Measurements from ENCODE around the gene CHD3.
"Not testable (repeated sequence)": the region's sequence is repeated elsewhere in the genome, so short reads cannot be mapped to it uniquely, and the experiment has no call there.

The CHD3 gene

GRCh38 chr17:7850701-7851437 is 37.7 kb upstream of the CHD3 start:
- no peak for DNase-seq

- peak; percentile 83 for DNase-seq
These were observed 36.9 kb upstream of the CHD3 start for GRCh38 chr17:7851438-7852261.

GRCh38 chr17:7852262-7852670 is 36.3 kb upstream of the CHD3 start:
- no peak for DNase-seq

GRCh38 chr17:7852919-7853690 is 35.5 kb upstream of the CHD3 start:
- no peak for DNase-seq

GRCh38 chr17:7853691-7854038 is 34.9 kb upstream of the CHD3 start:
- DNase-seq, result no peak

- no peak for DNase-seq
These were observed 34.4 kb upstream of the CHD3 start for GRCh38 chr17:7854078-7854777.

GRCh38 chr17:7854851-7855659 is 33.5 kb upstream of the CHD3 start, which contains the start of gene TMEM88:
Gene TMEM88 (plus strand): TSS chr17:7855066. CDS start chr17:7855075, 9 bp downstream.
- DNase-seq, result no peak

- DNase-seq, result no peak
These were observed 33.0 kb upstream of the CHD3 start for GRCh38 chr17:7855660-7856010.

GRCh38 chr17:7856011-7856810 is 32.4 kb upstream of the CHD3 start:
- no peak for DNase-seq

- peak; percentile 98 for DNase-seq
These were observed 31.5 kb upstream of the CHD3 start, which contains the start of gene NAA38 for GRCh38 chr17:7856811-7857712. Gene NAA38 (minus strand): TSS chr17:7857559. CDS start chr17:7857463, 96 bp downstream.

- DNase-seq, result peak; percentile 88
These were observed 30.7 kb upstream of the CHD3 start, which contains the start of gene CYB5D1 for GRCh38 chr17:7857713-7858521. Gene CYB5D1 (plus strand): TSS chr17:7858003. CDS start chr17:7858135, 132 bp downstream.

GRCh38 chr17:7858522-7858810 is 30.1 kb upstream of the CHD3 start:
- no peak for DNase-seq

- no peak for DNase-seq
These were observed 29.6 kb upstream of the CHD3 start for GRCh38 chr17:7859028-7859427.

- DNase-seq, result peak; percentile 40
These were observed 25.7 kb upstream of the CHD3 start for GRCh38 chr17:7862692-7863437.

- DNase-seq, result not testable (repeated sequence)
These were observed 24.2 kb upstream of the CHD3 start for GRCh38 chr17:7864384-7864783.

GRCh38 chr17:7864995-7865650 is 23.5 kb upstream of the CHD3 start:
- no peak for DNase-seq

- DNase-seq, result no peak
These were observed 20.7 kb upstream of the CHD3 start for GRCh38 chr17:7867881-7868329.

- DNase-seq, result no peak
These were observed 15.5 kb upstream of the CHD3 start for GRCh38 chr17:7873051-7873450.

All from NCI-H1092 (cell line).